NCI-H1417 (cell line): ENCODE data around the gene ZNF146.
"Not testable (repeated sequence)": the region's sequence is repeated elsewhere in the genome, so short reads cannot be mapped to it uniquely, and the experiment has no call there.

Experiments
- DNase-seq, 3 experiments: peaks; one replicate each; lab custom pipeline; 2025; lab: John Stamatoyannopoulos, UW

ZNF146 gene

DNA sequence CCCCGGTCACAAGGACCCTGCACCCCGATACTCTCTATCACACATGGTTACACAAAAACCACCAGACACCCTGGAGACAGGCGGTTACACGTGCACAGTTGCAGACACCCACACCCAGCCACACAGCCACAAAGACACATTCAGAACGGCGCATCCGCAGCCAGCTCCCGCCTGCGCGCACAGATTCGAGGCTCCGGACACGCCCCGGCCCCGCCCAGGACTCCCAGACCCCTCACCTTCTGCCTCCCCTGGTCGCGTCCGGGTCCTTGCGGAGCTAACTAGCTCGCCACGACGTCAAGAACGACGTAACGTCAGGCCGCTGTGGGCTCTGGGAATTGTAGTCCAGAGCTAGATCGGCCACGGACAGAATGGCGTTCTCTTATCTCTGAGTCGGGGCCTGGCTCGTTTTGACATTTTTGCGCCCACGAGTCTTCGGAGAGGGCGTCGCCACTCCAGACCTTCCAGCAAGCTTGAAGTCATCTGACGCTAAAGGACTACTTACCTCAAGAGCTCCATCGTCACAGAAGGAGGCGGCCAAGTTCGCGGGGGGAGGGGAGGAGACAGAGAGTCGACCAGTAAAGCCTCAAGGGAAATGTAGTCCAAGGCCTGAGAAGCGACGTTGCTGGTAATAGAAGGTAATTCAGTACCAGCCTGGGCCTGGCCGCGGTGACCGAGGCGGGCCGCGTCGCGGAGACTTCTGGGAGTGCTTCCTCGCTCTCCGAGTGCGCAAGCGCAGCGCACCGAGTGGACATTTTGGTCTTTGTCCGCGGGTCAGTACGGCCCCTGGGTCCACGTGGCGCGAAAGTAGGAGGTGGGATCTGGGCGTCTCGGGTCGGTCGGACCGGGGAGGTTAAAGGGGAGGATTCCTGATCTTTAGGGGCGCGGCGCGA lies at the start of gene ZNF146, which contains the start of gene ZNF565:
Gene ZNF146, plus strand, starts transcription at position 721 of the 890 bp plus-strand sequence. CDS start 21,335 bp downstream, outside the sequence.
Gene ZNF565, minus strand, starts transcription at position 280 of the 890 bp plus-strand sequence. CDS start 12,680 bp downstream, outside the sequence.
- DNase-seq, result peak; percentile 98 to 99 (median 99)

DNA sequence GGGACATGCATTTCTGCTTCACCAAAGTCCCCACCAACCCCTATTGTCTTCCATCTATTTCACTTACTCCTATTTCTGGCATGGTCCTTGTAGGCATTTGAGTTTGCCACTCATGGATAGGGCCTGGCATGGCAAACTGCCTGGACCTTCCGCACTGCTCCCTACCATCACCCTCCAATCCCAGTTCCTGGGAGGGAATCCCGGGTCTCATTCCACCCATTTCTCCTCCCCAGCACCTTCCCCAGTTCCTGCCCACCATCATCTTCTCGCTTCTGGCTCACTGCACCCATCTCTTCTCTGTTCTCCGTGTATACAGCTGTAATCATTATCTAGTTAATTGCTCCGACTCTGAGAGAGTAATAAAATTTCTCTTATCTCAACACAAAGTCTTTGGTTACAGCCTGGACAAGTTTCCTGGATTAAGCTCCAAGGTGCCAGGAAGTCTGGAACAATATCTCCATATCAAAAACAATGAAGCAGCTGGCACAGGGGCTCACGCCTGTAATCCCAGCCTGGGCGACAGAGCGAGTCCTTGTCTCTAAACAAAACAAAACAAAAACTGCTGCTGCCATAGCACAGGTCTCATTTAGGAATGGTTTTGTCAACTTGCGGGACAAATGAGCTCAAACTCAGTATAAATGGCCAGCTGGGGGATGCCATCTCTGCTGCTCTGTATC lies 45.7 kb upstream of the ZNF146 start:
- DNase-seq, result peak in 2 of 3 experiments; percentile 52 to 68

DNA sequence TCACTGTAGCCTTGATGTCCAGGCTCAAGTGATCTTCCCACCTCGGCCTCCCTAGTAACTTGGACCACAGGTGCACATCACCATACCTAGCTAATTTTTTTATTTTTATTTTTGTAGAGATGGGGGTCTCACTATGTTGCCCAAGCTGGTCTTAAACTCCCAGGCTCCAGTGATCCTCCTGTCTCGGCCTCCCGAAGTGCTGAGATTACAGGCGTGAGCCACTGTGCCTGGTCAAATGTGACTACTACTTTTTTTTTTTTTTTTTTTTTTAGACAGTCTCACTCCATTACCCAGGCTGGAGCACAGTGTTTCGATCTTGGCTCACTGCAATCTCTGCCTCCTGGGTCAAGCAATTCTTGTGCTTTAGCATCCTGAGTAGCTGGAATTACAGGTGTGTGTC lies 42.1 kb upstream of the ZNF146 start:
- no peak for DNase-seq

DNA sequence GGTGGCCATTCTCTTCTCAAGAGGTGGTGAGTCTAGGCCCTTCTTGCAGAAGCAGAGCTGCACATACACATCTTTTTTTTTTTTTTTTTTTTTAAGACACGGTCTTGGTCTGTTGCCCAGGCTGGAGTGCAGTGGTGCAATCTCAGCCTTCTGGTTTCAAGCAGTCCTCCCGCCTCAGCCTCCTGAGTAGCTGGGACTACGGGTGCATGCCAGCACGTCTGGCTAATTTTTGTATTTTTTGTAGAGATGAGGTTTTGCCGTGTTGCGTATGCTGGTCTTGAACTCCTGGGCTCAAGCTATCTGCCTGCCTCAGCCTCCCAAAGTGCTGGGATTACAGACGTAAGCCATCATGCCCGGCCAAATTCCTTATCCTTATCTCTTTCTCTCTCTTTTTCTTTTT lies 41.1 kb upstream of the ZNF146 start:
- DNase-seq, result not testable (repeated sequence)

DNA sequence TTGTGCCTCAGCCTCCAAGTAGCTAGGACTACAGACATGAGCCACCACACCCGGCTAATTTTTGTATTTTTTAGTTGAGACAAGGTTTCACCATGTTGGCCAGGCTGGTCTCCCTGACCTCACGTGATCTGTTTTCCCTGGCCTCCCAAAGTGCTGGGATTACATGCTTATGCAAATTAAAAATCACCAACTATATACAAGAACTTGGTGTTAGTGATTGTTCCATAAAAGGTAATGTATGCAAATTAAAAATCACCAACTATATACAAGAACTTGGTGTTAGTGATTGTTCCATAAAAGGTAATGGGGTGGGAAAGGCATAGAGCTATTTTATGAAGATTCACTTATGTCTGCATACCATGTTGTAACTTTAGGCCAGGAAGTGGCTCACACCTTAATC lies 35.8 kb upstream of the ZNF146 start:
- DNase-seq, result not testable (repeated sequence)

DNA sequence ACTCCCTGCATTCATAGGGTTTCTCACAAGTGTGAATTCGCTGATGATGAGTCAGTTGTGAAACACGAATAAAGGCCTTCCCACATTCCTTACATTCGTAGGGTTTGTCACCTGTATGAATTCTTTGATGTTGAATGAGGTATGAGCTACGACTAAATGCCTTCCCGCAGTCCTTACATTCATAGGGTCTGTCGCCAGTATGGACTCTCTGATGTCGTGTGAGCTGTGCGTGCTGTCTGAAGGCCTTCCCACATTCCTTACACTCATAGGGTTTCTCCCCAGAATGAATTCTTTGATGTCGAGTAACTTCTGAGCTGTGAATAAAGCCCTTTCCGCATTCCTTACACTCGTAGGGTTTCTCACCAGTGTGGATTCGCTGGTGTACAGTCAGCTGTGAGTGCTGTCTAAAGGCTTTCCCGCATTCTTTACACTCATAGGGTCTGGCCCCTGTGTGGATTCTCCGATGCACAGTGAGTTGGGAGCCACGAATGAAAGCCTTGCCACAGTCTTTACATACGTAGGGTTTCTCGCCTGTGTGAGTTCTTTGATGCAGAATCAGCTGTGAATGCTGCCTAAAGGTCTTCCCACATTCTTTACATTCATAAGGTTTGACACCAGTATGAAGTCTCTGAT lies 32.2 kb upstream of the ZNF146 start:
- DNase-seq, result no peak

DNA sequence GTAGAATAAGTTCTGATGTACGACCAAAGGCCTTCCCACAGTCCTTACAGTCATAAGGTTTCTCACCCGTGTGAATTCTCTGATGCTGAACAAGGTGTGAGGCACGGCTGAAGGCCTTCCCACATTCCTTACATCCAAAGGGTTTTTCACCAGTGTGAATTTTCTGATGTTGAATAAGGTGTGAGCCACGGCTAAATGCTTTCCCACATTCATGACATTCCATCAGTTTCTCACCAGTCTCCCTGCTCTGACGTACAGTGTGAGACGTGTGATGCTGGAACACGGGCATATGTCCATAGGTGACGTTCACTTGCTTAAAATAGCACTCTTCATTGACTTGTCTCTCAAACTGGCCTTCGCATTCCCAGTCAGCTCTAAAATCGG lies 31.7 kb upstream of the ZNF146 start:
- no peak for DNase-seq

DNA sequence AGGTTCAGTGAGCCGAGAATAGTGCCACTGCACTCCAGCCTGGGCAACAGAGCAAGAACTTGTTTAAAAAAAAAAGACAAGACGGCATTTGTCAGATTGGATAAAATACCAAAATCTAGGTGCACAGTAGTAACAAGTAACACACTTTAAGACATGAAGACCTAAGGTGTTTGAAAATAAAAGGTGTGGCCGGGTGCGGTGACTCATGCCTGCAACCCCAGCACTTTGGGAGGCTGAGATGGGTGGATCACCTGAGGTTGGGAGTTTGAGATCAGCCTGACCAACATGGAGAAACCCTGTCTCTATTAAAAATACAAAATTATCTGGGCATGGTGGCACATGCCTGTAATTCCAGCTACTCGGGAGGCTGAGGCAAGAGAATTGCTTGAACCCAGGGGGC lies 28.2 kb upstream of the ZNF146 start:
- not testable (repeated sequence) for DNase-seq

DNA sequence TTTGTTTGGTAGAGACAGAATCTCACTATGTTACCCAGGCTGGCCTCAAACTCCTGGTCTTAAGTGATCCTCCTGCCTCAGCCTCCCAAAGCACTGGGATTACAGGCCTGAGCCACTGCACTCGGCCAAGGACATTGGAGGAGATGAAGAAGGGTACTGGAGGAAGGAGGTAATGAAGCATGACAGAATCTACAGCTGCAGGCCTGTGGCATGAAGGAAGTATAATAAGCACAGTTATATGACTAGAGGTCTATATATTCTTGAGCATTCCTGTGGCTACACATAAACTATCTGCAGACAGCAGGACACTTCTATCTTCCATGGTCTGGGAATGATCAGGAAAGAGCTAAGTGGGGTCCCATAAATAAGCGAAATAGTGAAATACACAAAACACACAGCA lies 18.7 kb upstream of the ZNF146 start:
- DNase-seq, result no peak

DNA sequence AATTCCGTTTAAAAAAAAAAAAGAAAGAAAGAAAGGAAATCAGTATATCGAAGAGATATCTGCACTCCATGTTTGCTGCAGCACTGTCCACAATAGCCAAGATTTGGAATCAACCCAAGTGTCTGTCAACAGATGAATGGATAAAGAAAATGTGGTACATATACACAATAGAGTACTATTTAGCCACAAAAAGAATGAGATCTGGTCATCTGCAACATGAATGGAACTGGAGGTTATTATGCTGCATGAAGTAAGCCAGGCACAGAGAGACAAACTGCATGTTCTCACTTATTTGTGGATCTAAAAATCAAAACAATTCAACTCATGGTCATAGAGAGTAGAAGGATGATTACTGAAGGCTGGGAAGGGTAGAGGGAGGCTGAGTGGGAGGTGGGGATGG lies 16.8 kb upstream of the ZNF146 start:
- DNase-seq, result no peak

DNA sequence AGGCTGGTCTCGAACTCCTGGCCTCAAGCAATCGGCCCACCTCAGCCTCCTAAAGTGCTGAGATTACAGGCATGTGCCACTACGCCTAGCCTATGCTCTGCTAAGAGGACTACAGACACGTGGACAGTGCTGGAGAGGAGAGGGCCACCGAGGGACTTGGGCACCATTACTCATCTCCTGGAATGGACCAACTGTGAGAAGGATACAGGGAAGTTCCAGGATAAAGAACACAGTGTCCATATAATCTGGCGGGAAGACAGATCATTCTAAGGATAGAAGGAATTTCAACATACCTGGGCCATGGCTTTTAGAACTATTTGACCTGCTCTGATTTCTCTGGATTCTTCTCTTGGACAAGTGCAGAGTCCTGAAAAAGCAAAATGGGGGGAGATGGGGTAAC lies 13.2 kb upstream of the ZNF146 start:
- DNase-seq, result no peak

DNA sequence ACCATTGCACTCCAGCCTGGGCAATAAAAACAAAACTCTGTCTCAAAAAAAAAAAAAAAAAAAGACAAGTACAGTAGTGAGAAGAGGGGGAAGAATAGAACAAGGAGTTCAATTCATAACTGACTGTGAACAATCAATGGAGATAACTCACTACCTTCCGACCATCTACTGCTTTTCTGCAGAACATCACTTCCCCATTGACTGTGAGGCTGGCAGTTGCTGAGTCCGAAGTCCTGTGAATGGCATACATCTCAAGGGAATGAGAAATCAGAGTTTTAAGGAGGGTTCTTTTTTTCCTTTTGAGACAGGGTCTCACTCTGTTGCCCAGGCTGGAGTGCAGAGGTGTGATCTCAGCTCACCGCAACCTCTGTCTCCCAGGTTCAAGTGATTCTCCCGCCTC lies 11.6 kb upstream of the ZNF146 start:
- no peak for DNase-seq

DNA sequence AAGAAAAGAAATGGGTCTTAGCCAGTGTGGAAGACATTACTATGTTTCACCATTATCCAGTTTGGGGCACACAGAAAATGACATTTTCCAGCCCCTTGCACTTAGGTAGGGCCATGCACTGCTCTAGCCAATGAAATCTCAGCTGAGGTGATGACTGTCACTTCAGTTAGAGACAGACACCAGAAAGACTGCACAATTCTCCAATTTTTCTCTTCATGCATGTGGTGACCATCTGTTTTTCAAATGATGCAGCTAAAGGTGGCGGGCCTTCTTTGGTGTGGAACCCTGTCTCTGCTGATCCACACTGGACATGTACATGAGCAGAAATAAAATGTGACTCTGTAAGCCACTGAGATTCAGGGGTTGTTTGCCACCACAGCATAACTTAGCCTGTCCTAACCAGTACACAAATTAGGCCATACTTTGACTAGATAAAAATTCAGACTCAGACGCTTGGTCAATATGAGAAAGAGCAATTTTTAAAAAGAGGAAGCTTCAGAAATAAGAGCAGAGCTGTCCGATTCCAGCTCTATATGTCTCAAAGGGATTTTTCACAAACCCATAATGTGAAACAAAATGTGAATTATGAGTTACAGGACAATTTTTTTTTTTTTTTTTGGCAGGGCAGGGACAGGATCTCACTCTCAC lies 7.2 kb upstream of the ZNF146 start:
- no peak for DNase-seq

DNA sequence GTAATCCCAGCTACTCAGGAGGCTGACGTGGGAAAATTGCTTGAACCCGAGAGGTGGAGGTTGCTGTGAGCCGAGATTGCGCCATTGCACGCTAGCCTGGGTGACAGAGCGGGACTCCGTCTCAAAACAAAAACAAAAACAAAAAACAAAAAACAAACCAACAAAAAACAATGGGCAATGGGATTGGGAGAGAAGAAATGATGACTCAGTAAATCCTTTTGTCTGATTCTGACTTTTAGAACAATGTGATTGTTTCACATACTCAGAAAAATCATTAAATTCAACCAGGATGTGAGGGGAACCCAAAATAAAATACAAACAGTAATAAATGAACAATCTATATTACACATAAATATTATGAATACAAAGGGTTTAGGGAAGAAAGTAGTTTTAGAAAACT lies 5.5 kb upstream of the ZNF146 start:
- DNase-seq, result no peak

DNA sequence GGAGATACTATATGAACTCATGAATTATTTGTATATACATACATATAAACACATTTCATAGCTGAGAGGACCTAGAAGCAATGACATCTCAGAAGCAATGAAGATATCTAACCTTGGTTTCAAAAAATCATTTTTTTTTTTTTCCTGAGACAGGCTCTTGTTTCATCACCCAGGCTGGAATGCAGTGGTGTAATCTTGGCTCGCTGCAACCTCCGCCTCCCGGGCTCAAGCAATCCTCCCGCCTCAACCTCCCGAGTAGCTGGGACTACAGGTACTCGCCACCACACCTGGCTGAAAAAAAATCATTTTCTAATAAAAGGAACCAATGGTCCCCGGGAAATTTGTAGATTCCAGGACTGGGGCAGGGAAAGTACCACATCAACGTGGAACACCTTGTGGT lies 4.4 kb upstream of the ZNF146 start:
- DNase-seq, result no peak

DNA sequence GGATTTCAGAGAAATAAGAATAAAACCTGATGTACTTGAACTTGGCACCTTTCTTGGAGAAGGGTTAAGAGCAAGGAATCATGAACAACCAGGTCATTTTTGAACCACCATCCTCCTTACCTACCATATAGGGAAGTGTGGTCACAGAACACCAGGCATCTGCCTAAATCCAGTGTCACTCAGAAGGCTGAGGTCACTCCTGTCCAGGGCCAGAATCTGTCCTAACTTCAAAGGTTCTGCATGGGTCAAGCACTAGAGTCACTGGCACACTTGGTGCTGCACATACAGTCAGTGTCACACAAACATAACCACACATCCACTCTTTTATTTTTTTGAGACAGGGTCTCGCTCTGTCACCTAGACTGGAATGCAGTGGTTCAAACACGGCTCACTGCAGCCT lies 2.0 kb upstream of the ZNF146 start:
- no peak for DNase-seq

DNA sequence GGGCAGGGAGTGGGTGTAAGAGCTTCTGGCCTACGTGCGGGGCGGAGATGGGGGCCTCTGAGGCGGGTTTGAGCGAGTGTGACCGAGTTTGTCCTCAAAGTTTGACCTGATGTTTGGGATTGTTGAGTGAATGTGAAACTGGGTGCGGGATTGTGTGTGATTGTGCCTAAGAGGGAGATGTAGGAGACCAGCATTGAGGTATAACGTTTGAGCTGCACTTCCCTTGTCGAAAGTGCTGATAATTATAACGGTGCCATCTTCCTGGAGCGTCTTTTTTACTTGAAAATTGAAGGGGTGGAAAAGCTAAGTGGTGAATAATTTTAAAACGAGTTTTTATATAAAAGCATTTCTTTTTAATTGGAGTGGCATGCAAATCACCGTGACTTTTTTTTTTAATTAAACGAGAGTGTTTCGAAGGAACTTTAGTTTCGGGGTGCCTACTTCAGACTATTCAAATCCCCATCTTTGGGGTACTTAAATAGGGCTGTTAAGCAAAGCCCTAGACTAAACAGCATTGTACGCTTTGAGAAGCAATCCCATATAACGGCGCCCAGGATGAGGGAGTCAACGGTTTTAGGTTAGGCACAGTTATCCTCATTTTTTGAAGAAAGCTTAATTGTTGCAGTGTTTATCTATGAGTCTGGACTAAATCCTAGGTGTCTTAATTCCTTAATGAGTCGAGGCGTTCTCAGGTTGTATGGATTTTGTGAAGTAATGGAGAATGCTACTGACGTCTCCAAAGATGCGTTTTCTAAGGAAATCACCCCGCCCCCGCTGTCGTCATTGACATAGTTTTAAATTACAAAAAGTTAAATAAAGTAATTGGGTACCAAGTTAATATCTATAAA lies 594 bp downstream of the ZNF146 start:
- DNase-seq, result peak in 1 of 3 experiments; percentile 54

DNA sequence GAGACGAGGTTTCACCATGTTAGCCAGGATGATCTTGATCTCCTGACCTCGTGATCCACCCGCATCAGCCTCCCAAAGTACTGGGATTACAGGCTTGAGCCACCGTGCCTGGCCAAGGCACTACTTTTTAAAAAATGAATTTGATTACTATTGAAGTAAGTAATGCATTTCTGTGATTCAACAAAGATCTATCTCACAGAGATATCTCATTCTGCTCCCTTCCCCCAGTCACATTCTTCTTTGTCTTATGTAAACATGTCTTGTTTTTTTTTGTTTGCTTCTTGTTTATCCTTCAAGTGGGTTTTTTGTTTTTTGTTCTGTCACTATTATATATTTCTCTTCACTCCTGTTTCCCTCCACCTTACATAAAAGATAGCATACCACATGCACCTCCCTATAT lies 6.6 kb downstream of the ZNF146 start:
- DNase-seq, result no peak

DNA sequence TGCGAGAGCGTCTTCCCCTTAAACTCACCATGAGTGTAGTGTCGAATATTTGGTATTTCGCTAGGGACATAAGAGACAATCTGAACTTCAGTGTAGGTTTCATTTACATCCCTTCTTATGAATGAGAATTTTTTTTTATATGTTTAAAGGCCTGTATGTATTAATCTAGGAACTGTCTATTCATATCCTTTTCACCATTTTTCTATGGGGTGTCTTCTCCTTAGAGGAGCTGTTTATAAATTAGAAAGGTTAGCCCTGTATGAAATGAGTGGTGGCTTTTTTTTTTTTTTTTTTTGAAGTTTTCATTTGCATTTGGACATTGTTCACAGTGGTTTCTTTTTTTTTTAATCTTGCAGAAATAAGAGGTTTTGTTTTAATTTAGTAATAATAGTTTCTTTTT lies 7.6 kb downstream of the ZNF146 start:
- no peak for DNase-seq

DNA sequence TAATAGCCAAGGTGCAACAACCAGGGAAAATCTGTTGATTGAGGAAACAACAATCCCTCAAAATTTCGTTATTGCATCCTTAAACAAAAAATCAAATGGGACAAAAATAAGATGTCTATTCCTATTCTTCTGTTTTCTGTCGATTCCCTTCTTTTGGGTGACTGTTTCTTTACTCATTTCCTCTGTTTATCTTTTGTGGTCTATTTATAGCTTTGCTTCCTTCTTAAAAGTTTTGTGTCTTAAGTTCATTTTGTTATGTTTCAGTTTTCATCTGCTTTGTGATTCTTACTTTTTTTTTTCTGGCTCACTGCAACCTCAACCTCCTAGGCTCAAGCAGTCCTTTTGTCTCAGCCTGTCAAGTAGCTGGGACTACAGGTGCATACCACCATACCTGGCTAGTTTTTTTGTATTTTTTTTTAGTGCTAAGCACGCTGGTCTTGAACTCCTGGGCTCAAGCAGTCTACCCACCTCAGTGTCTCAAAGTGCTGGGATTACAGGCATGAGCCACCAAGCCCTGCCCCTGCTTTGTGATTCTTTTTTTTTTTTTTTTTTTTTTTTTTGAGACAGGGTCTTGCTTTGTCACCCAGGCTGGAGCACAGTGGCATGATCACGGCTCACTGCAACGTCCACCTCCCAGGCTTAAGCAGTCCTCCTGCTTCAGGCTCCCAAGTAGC lies 10.4 kb downstream of the ZNF146 start:
- no peak for DNase-seq

DNA sequence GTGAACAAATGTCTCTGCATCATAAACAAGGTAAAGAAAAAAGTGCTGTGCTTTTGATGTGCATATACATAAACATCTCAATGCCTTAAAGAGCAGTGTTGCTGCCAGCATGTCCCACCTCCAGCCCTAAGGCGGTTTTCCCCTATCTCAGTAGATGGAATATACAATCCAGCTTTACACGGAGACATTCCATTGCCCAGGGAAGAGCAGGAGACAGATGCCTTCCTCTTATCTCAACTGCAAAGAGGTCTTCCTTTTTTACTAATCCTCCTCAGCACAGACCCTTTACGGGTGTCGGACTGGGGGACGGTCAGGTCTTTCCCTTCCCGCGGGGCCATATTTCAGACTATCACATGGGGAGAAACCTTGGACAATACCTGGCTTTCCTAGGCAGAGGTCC lies 18.7 kb downstream of the ZNF146 start:
- DNase-seq, result not testable (repeated sequence)
